Loucy (cell line): Measurements from ENCODE around the gene DEPDC5.
A peak's percentile ranks its signal among the peaks of the same experiment; 100 is the strongest.

Experiments
- H2AFZ ChIP-seq: fragments of 200-600 bp; sonication (generic); 2 replicates; pipeline ENCODE4 v1.6.0; 2016; ENCODE audit warnings: antibody characterized with exemption, mild to moderate bottlenecking, low read length, moderate library complexity
- H3F3A ChIP-seq: fragments of 200-600 bp; 2 replicates; pipeline ENCODE4 v1.6.0; 2016; ENCODE audit warnings: antibody characterized with exemption, low read depth, mild to moderate bottlenecking
- H3K27me3 ChIP-seq: fragments of 200-600 bp; sonication (generic); 2 replicates; pipeline ENCODE4 v1.6.1; 2014; ENCODE audit warnings: low read length, mild to moderate bottlenecking; ENCODE audit not compliant: insufficient read depth, poor library complexity, severe bottlenecking
- H3K36me3 ChIP-seq: fragments of 200-600 bp; sonication (generic); 2 replicates; pipeline ENCODE4 v1.6.1; 2016; ENCODE audit warnings: low read length; ENCODE audit not compliant: insufficient read depth
- H3K4me1 ChIP-seq: fragments of 200-600 bp; sonication (generic); 2 replicates; pipeline ENCODE4 v1.5.1; 2014; ENCODE audit warnings: low read length, mild to moderate bottlenecking; ENCODE audit not compliant: insufficient read depth, poor library complexity, severe bottlenecking
- H3K4me2 ChIP-seq: fragments of 200-600 bp; sonication (generic); 2 replicates; pipeline ENCODE4 v1.6.0; 2014; ENCODE audit warnings: antibody characterized with exemption, low read length, low read depth, mild to moderate bottlenecking; ENCODE audit not compliant: poor library complexity, severe bottlenecking
- H3K4me3 ChIP-seq: fragments of 200-600 bp; sonication (generic); 2 replicates; pipeline ENCODE4 v1.5.1; 2014; ENCODE audit warnings: low read length, mild to moderate bottlenecking, mixed read lengths; ENCODE audit not compliant: poor library complexity, severe bottlenecking
- H3K79me2 ChIP-seq: fragments of 200-600 bp; sonication (generic); 2 replicates; pipeline ENCODE4 v1.6.1; 2014; ENCODE audit warnings: low read length; ENCODE audit not compliant: insufficient read depth
- H3K9ac ChIP-seq: fragments of 200-600 bp; sonication (generic); 2 replicates; pipeline ENCODE4 v1.6.0; 2014; ENCODE audit warnings: mild to moderate bottlenecking, low read depth, low read length, moderate library complexity; ENCODE audit not compliant: poor library complexity, severe bottlenecking
- H3K9me2 ChIP-seq: fragments of 200-600 bp; sonication (generic); replicated peaks from 2 replicates; pipeline ENCODE4 v1.6.1; 2016; ENCODE audit warnings: low read depth, low read length, mixed read lengths
- H3K9me3 ChIP-seq: fragments of 200-600 bp; sonication (generic); 2 replicates; pipeline ENCODE4 v1.6.1; 2014; ENCODE audit warnings: mild to moderate bottlenecking, antibody characterized with exemption, low read length, low read depth; ENCODE audit not compliant: insufficient read depth
- H4K20me1 ChIP-seq: fragments of 200-600 bp; sonication (generic); 2 replicates; pipeline ENCODE4 v1.6.0; 2014; ENCODE audit warnings: antibody characterized with exemption, low read length, mild to moderate bottlenecking; ENCODE audit not compliant: insufficient read depth, poor library complexity, severe bottlenecking
- CTCF ChIP-seq: fragments of 200-600 bp; sonication (generic); conservative IDR thresholded peaks from 2 replicates; pipeline ENCODE4 v1.5.1; 2014; ENCODE audit warnings: mild to moderate bottlenecking, antibody characterized with exemption, low read length
- EZH2phosphoT487 ChIP-seq: fragments of 200-600 bp; IDR thresholded peaks from 2 replicates; pipeline ENCODE4 v1.6.1; 2018; ENCODE audit warnings: antibody characterized with exemption, mild to moderate bottlenecking, moderate library complexity, borderline replicate concordance

Gene DEPDC5

GRCh38 chr22:31952472-31952871, 198.7 kb downstream of the DEPDC5 start:
- no peaks in the 10 kb centered on the region for H3K27me3 ChIP-seq
- peak overlapping the region; percentile 45 for H3K4me2 ChIP-seq
- no peak overlapping the region for H3K4me3 ChIP-seq
- H3K9me2 ChIP-seq: no peaks in the 10 kb centered on the region
- peaks cover 98% of the 10 kb centered on the region for H3K79me2 ChIP-seq
- H3K9ac ChIP-seq: peak overlapping the region; percentile 7
- TF ChIP-seq CTCF: no peak
- peaks cover 41% of the 10 kb centered on the region for H3K36me3 ChIP-seq
- no peak overlapping the region for H2AFZ ChIP-seq
- peaks cover 91% of the 10 kb centered on the region for H4K20me1 ChIP-seq
- peaks cover 50% of the 10 kb centered on the region for H3K4me1 ChIP-seq
- peaks cover 3% of the 10 kb centered on the region; the same call in 1 of the 2 replicates for H3F3A ChIP-seq
- H3K9me3 ChIP-seq: no peaks in the 10 kb centered on the region

DNA sequence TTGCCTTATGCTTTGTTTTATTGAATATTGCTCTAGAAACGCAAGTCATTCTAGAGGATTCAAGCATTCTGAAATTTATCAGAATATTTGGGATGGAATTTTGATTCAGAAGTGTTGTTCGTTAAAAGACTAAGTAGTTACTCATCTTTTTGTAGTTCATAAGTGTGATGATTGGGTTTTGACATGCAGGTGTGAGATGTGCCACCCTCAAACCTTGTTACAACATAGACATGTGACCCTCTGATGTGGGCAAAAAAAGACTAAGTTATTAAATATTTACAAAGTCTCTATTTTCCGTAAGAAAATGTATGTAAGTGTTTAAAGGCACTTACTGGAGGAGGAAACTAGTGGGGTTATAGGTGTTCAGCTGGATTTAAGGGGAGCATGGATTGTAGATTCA, 199.4 kb downstream of the DEPDC5 start:
- H4K20me1 ChIP-seq: peaks cover 89% of the 10 kb centered on the region
- H3K4me3 ChIP-seq: peak overlapping the region; percentile 25
- peaks cover 44% of the 10 kb centered on the region for H3K4me1 ChIP-seq
- H3K4me2 ChIP-seq: peak overlapping the region; percentile 45
- no peak overlapping the region for H2AFZ ChIP-seq
- peak overlapping the region; percentile 21 for H3K9ac ChIP-seq
- H3K79me2 ChIP-seq: peaks cover 90% of the 10 kb centered on the region
- no peaks in the 10 kb centered on the region for H3K27me3 ChIP-seq
- H3F3A ChIP-seq: peaks cover 3% of the 10 kb centered on the region; the same call in 1 of the 2 replicates
- no peaks in the 10 kb centered on the region for H3K9me3 ChIP-seq
- no peaks in the 10 kb centered on the region for H3K9me2 ChIP-seq
- H3K36me3 ChIP-seq: peaks cover 43% of the 10 kb centered on the region
- TF ChIP-seq CTCF (no peak), EZH2phosphoT487 (no peak)

GRCh38 chr22:31954535-31955523, 201.0 kb downstream of the DEPDC5 start:
- peak overlapping the region; percentile 45 for H3K4me2 ChIP-seq
- H4K20me1 ChIP-seq: peaks cover 76% of the 10 kb centered on the region
- peaks cover 44% of the 10 kb centered on the region for H3K4me1 ChIP-seq
- H3K9ac ChIP-seq: peak overlapping the region; percentile 21
- no peaks in the 10 kb centered on the region for H3K27me3 ChIP-seq
- no peak overlapping the region for H3K4me3 ChIP-seq
- no peak for TF ChIP-seq EZH2phosphoT487
- TF ChIP-seq CTCF: no peak
- peaks cover 3% of the 10 kb centered on the region; the same call in 1 of the 2 replicates for H3F3A ChIP-seq
- H3K79me2 ChIP-seq: peaks cover 75% of the 10 kb centered on the region
- no peaks in the 10 kb centered on the region for H3K9me2 ChIP-seq
- no peak overlapping the region for H2AFZ ChIP-seq
- H3K36me3 ChIP-seq: peaks cover 40% of the 10 kb centered on the region
- H3K9me3 ChIP-seq: no peaks in the 10 kb centered on the region
